ENCODE measurements around the gene CPSF3.

Gene CPSF3

DNA sequence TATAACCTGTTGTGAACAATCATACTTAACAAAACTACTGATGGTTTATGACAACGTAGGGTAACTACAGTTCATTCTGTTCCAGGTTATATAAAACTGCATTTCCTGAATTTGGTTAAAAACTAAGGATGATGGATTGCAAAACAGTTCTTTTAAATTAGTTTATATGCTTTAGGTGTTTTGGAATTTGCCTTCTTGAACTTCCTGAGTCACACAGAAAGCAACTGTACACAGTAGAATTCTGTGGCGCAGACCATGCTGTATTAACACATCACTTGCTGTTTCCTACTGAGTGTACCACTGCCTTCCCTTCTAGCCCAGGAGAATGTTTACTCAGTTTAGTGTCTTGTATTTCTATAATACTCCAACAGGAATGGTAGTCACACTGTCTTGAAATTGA, 19.5 kb upstream of the CPSF3 start:
- TF ChIP-seq GATA2 (IDR thresholded peaks at IDR 0.05; ENCODE audit: low read depth, low read length) (no peak), GATA3 (IDR thresholded peaks at IDR 0.05; ENCODE audit: low read depth, low read length) (no peak)

DNA sequence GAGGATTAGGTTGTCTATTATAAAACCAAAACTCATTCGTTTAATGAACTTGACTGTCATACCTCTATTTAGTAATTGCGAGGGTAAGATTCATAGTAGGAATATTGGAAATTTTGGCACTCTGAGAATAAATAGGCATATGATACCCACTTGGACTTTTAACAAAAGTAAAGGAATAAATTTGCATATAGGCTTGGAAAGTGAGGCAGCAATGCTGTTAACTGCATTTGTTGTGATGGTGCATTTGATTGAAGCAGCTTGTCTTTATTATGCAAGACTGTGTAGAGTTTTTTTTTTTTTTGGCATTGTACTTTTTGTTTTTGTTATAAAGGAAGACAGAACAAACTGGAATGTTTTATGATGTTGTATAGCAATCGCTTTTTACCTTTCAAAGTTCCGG, 19.0 kb upstream of the CPSF3 start:
- TF ChIP-seq GATA3 (IDR thresholded peaks at IDR 0.05; ENCODE audit: low read depth, low read length) (no peak), GATA2 (IDR thresholded peaks at IDR 0.05; ENCODE audit: low read depth, low read length) (no peak)

DNA sequence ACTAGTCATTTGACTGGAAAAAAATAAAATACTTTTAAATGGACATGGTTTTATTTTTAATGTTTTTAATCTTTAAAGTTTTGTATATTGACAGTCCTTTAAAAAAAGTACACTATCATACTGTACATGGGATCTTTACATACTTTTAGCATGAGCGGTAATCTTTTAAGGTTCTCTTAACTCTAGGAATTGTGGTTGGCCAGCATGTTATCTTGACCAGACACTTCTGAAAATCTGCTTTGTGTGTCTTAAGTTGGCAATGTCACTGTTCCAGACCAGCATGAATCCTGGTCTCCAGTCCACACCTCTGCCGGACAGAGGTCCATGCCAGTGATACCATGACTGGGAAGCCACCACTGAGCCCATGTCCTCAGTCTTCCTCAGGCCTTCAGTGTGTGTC, 17.8 kb upstream of the CPSF3 start:
- TF ChIP-seq GATA3 (IDR thresholded peaks at IDR 0.05; ENCODE audit: low read depth, low read length) (no peak), GATA2 (IDR thresholded peaks at IDR 0.05; ENCODE audit: low read depth, low read length) (no peak)

DNA sequence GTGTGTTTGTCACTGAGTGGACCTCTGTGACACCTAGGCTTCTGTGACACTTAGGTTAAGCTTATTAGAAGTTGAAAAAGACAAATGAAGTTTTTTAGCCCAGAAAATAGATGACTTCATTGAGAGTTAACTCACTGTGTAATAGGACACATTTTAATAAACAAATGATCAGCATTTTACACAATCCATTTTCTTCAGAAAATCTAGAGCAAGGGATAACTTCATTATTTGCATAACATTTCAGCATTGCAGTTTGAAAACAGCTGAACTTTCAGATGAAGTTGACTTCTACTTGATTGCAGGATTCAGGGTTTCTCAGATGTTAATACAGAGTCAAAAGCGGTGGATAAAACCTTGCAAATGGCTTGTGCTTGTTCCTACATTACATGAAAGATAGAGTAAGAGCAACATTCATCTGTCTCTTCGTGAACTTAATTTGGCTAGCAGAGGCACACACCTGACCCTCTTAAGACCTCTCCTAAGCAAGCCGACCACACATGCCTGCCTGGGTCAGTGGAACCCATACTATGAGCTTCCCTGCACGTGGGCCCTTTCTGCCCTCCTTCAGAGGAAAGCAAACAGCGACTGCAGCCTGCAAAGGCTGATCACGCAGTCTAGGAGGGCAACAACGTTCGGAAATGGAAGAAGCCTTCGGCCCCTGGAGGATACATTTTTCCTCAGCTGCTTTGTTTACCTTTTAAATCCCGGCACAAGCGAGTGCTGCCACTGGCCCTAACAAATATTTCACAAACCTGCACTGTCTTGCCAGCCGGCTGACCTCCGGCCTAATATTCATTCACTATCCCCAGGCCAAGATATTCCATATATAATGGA, 16.7 kb upstream of the CPSF3 start:
- no peak for TF ChIP-seq GATA3 (IDR thresholded peaks at IDR 0.05; ENCODE audit: low read depth, low read length)
- TF ChIP-seq GATA2 (IDR thresholded peaks at IDR 0.05; ENCODE audit: low read depth, low read length), result no peak

DNA sequence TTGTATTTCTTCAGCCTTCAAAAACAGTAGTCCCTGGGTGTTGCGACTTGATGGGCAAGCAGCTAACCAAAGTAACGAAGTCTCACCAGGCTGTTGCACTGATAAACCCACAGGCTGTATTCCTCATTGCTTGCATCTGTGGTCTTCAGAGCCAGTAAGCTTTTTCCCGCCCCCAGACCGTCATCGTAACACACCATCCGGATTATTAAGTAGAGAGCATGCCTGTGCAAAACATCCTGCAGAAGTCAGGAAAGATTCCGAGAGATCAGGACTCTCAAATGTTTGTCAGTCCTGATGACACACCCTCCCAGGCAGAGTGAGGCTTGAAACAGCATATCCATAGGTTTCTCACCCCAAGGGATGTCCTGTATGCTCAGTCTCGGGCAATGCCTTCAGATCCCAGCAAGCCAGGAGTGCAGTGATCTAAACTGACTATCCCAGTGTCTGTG, 16.1 kb upstream of the CPSF3 start:
- no peak for TF ChIP-seq GATA3 (IDR thresholded peaks at IDR 0.05; ENCODE audit: low read depth, low read length)
- no peak for TF ChIP-seq GATA2 (IDR thresholded peaks at IDR 0.05; ENCODE audit: low read depth, low read length)

DNA sequence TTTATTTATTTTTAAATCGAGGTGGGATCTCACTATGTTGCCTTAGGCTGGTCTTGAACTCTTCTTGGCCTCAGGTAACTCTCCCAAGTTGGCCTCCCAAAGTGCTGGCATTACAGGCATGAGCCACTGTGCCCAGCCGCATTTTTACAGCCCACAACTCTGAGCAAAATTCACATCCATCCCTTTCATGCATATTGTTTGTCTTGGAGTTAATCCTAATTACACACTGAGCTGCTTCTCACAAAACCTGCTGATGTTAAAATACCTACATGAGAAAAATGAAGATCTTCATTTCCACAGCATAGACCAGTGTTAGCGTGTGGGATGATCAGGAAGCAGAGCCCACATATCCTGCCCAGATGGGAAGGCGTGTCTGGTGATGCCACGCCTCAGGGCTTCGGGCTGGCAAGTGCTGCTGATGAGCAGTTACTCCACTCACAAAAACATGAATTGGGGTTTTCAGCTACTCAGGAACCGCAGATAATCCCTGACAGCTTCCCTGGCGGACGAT, 14.8 kb upstream of the CPSF3 start:
- no peak for TF ChIP-seq GATA3 (IDR thresholded peaks at IDR 0.05; ENCODE audit: low read depth, low read length)
- TF ChIP-seq GATA2 (IDR thresholded peaks at IDR 0.05; ENCODE audit: low read depth, low read length), result no peak

DNA sequence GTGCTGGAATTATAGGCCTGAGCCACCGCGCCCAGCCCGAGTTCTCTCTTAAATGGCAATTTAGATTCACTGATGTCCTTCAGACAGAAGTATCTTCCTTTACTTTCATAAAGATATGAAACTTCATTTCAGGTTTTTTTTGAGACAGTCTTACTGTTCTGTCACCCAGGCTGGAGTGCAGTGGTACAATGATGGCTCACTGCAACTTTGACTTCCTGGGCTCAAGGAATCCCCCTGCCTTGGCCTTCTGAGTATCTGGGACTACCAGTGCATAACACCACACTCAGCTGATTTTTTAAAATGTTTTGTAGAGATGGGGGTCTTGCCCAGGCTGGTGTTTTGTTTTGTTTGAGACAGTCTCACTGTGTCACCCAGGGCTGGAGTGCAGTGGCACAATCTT, 13.3 kb upstream of the CPSF3 start:
- TF ChIP-seq GATA2 (IDR thresholded peaks at IDR 0.05; ENCODE audit: low read depth, low read length) (no peak), GATA3 (IDR thresholded peaks at IDR 0.05; ENCODE audit: low read depth, low read length) (no peak)

DNA sequence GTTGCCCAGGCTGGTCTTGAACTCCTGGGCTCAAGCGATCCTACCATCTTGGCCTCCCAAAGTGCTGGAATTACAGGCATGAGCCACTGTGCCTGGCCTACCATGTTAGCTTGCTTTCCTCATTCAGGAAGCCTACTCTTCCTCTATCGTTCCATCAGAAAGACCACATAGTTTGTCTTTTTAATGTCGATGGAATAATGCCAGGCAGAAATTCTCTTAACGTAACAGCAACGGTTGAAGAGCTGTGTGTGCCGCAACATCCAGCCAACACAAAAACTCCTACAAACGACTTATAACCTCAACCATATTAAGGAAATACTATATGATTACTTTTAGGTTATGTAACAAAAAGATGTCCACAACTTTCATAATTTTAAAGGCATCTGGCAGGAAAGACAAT, 10.7 kb upstream of the CPSF3 start:
- TF ChIP-seq GATA2 (IDR thresholded peaks at IDR 0.05; ENCODE audit: low read depth, low read length), result no peak
- TF ChIP-seq GATA3 (IDR thresholded peaks at IDR 0.05; ENCODE audit: low read depth, low read length), result no peak

DNA sequence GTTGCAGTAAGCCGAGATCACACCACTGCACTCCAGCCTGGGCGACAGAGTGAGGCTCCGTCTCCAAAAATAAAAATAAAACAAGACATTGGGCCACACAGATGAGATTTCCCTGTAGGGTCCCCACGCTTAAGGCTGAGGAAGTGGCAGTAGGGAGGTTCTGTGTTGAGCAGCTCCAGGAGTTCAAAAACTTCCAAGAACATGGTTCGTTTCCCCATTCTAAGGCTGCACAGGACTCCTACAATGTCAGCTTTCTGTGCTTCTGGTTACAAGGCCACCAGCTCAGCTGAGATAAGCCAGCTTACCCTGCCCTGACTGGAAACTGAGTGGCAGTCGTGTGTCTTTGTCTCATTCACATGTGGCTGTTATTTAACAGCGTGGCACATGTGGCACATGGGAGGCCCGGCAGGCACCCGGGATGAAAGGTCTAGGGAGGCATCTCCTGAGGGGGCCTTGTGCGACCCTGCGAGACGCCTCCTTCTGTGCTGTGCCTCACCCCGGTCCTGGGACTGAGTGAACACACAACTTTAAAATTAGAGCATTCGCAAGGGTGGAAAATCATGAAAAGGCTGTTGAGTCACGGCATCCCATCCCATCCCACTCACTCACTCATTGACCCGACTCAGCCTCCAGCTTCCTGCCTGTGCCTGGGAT, 7.8 kb upstream of the CPSF3 start:
- TF ChIP-seq GATA3 (IDR thresholded peaks at IDR 0.05; ENCODE audit: low read depth, low read length) (no peak), GATA2 (IDR thresholded peaks at IDR 0.05; ENCODE audit: low read depth, low read length) (no peak)

DNA sequence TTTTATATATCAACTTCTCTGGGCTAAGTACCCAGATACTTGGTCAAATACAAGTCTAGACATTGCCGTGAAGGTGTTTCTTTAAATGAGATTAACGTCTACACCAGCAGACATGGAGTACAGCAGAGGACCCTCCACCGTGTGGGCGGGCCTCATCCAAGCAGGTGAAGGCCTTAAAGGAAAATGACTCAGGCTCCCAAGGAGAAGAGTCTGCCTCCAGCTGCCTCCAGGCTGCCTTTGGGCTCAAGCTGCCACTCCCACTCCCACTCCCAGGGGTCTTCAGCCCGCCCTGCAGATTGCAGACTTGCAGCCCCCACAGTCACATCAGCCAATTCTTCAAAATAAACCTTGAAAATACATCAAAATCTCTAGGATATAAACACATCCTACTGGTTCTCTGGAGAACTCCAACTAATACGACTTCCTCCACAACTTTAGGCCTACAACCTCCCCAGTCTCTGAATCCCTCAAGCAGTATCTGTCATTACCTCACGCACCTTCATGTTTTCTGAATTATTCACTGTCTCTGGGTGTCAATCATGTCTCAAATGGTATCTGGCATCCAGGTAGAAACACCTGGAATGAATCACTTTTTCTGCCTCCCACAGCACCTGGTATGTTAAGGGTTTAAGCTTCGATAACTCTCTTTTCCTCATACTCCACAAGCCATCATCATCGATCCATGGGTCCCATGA, 7.0 kb upstream of the CPSF3 start:
- TF ChIP-seq GATA2 (IDR thresholded peaks at IDR 0.05; ENCODE audit: low read depth, low read length), result no peak
- no peak for TF ChIP-seq GATA3 (IDR thresholded peaks at IDR 0.05; ENCODE audit: low read depth, low read length)

DNA sequence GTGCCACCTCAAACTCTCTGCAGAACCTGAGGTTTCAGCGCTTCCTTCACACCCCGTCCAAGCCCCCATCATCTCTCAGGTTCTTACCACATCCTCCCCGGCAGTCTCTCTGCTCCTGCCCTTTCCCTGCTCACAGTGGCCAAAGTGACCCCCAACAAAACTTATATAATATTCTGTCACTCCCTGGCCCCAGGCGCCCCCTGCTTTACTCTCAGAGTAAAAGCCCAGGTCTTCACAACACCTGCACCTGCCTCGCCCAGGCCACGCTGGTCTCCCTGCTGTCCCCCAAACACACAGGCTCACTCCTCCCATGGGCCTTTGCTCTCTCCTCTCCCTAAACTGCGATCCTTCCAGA, 6.5 kb upstream of the CPSF3 start:
- TF ChIP-seq GATA3 (IDR thresholded peaks at IDR 0.05; ENCODE audit: low read depth, low read length) (no peak), GATA2 (IDR thresholded peaks at IDR 0.05; ENCODE audit: low read depth, low read length) (no peak)

DNA sequence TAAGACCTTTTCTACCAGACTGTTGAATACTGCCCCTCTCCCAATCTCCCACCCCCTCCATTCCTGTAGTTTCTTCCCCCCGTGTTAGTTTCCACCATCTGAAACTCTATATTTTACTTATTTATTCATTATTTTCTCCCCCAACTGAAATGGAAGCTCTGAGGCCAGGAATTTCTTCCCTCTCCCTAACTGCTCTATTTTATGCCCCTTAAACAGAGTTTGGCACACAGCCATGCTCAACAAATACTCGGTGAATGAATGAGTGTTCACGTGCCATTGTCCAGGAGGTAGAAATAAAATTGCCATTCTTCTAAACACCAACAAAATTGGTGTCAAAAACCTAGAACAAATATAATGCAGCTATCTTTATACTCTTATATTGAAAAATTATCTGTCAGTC, 5.7 kb upstream of the CPSF3 start:
- TF ChIP-seq GATA2 (IDR thresholded peaks at IDR 0.05; ENCODE audit: low read depth, low read length), result no peak

DNA sequence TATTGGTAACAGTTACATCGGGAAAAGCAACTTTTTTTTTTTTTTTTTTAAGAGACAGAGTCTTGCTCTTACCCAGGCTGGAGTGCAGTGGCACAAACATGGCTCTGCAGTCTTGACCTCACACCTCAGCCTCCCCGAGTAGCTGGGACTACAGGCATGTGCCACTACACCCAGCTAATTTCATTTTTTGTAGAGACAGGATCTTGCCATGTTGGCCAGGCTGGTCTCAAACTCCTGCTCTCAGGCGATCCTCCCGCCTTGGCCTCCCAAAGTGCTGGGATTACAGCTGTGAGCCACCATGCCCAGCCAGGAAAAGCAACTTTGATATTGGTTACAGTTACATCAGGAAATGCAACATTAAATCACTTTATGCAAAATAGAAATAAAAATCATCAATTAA, 4.7 kb upstream of the CPSF3 start:
- TF ChIP-seq GATA3 (IDR thresholded peaks at IDR 0.05; ENCODE audit: low read depth, low read length) (no peak), GATA2 (IDR thresholded peaks at IDR 0.05; ENCODE audit: low read depth, low read length) (no peak)

DNA sequence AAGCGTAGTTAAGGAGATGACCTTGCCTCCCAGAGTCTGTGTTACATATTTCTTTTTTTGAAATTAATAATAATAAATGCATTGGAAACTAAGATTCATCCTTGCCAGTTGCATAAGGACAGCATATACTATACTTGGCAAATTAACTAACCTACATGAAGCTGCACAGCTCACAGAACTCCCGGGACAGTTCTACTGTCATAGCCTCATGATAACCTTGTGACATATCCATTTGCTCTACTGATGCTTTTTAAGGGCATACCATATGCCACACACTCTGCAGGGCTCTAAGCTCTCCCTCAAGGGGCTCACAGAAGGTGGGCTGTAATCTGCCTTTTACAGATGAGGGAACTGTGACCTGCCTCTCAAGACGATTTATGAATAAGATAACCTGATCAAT, 3.9 kb upstream of the CPSF3 start:
- TF ChIP-seq GATA3 (IDR thresholded peaks at IDR 0.05; ENCODE audit: low read depth, low read length) (no peak), GATA2 (IDR thresholded peaks at IDR 0.05; ENCODE audit: low read depth, low read length) (no peak)

DNA sequence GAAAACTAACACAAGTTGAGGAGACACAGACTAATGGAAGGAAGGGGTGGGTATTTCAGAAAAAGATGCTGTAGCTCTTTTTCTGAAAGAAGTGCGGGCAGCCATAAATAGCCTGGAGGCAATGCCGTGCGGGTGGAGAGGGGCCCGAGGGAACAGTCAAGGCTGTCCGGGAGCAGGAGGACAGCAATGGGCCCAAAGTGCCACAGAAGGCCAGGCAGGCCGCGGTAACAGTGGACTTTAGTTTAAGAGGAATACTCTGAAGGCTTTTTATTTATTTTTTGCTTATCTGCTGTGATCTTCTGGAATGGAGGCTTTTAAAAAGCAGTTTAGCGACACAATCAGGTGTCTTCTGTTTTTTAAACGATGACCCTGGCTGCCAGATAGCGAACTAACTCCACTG, 3.0 kb upstream of the CPSF3 start:
- TF ChIP-seq GATA3 (IDR thresholded peaks at IDR 0.05; ENCODE audit: low read depth, low read length) (no peak), GATA2 (IDR thresholded peaks at IDR 0.05; ENCODE audit: low read depth, low read length) (no peak)

All from SH-SY5Y (cell line).